Stimulated activated CD8-positive, alpha-beta memory T cell treated with anti-CD3 and anti-CD28 coated beads, Interleukin-7, amount 100 ng/mL, for 1 hour (primary cell): ENCODE data around the gene KRT6A.
"Not testable (repeated sequence)": the region's sequence is repeated elsewhere in the genome, so short reads cannot be mapped to it uniquely, and the experiment has no call there.

Source experiments
- DNase-seq, 2 donors: peaks; one replicate each; pipeline ENCODE4 v3.0.0-alpha.2; 2020; ENCODE audit warnings: low read depth in 2 of 2

Gene KRT6A

GRCh38 chr12:52502877-52503276, 9.8 kb upstream of the KRT6A start:
- DNase-seq, result no peak

GRCh38 chr12:52501490-52501889, 8.4 kb upstream of the KRT6A start:
- no peak for DNase-seq

- not testable (repeated sequence) for DNase-seq
These were observed 7.5 kb upstream of the KRT6A start for GRCh38 chr12:52500574-52500973.

- DNase-seq, result no peak
These were observed 6.9 kb upstream of the KRT6A start for GRCh38 chr12:52499806-52500560.

- no peak for DNase-seq
These were observed 5.9 kb upstream of the KRT6A start for GRCh38 chr12:52498946-52499345.

GRCh38 chr12:52497975-52498374, 4.9 kb upstream of the KRT6A start:
- DNase-seq, result no peak

- DNase-seq, result no peak
These were observed 3.6 kb upstream of the KRT6A start for GRCh38 chr12:52496590-52497071.

GRCh38 chr12:52496054-52496453, 3.0 kb upstream of the KRT6A start:
- DNase-seq, result no peak

GRCh38 chr12:52495389-52495788, 2.3 kb upstream of the KRT6A start:
- no peak for DNase-seq

GRCh38 chr12:52494518-52494917, 1.5 kb upstream of the KRT6A start:
- no peak for DNase-seq

- DNase-seq, result no peak
These were observed 1.0 kb upstream of the KRT6A start for GRCh38 chr12:52494100-52494499.

- DNase-seq, result not testable (repeated sequence)
These were observed 652 bp downstream of the KRT6A start for GRCh38 chr12:52492405-52492804.

GRCh38 chr12:52491495-52491894, 1.6 kb downstream of the KRT6A start:
- DNase-seq, result not testable (repeated sequence)

- DNase-seq, result no peak
These were observed 4.3 kb downstream of the KRT6A start for GRCh38 chr12:52488736-52489135.

- DNase-seq, result not testable (repeated sequence)
These were observed 5.2 kb downstream of the KRT6A start for GRCh38 chr12:52487744-52488443.

- no peak for DNase-seq
These were observed 5.8 kb downstream of the KRT6A start for GRCh38 chr12:52487211-52487610.

GRCh38 chr12:52486166-52487105, 6.6 kb downstream of the KRT6A start:
- no peak for DNase-seq

- no peak for DNase-seq
These were observed 13.0 kb downstream of the KRT6A start for GRCh38 chr12:52480073-52480472.

- DNase-seq, result no peak
These were observed 15.4 kb downstream of the KRT6A start for GRCh38 chr12:52477651-52478050.

GRCh38 chr12:52474212-52474611, 18.8 kb downstream of the KRT6A start:
- DNase-seq, result no peak

- DNase-seq, result no peak
These were observed 19.3 kb downstream of the KRT6A start, which contains the start of gene KRT6C for GRCh38 chr12:52473768-52474167. Gene KRT6C, minus strand, starts transcription at chr12:52473805. Its CDS starts 68 bp downstream, at chr12:52473737.

GRCh38 chr12:52469853-52470252, 23.2 kb downstream of the KRT6A start:
- DNase-seq, result no peak
